GM23248 (cell line): ENCODE results near the gene ZNF140. TPM values are rescaled to one million over a fixed set of nuclear protein-coding genes. Genes with fewer than 3 reads are reported as not detected.

Experiments
- DNase-seq: peaks from one replicate; pipeline ENCODE4 v3.0.0-alpha.2; 2015
- H2AFZ ChIP-seq: fragments of 200-600 bp; sonication (generic); 2 replicates; pipeline ENCODE4 v1.6.1; 2016; ENCODE audit warnings: antibody characterized with exemption
- H3F3A ChIP-seq: fragments of 200-600 bp; sonication (generic); 2 replicates; pipeline ENCODE4 v1.6.1; 2016; ENCODE audit warnings: mild to moderate bottlenecking, antibody characterized with exemption, mixed run types; ENCODE audit not compliant: insufficient read depth
- H3K27ac ChIP-seq: fragments of 200-600 bp; sonication (generic); 2 replicates; pipeline ENCODE4 v1.5.1; 2016; ENCODE audit warnings: mild to moderate bottlenecking
- H3K27me3 ChIP-seq: fragments of 200-600 bp; sonication (generic); replicated peaks from 2 replicates; pipeline ENCODE4 v1.6.1; 2016; ENCODE audit warnings: mild to moderate bottlenecking; ENCODE audit not compliant: insufficient read depth
- H3K36me3 ChIP-seq: fragments of 200-600 bp; sonication (generic); 2 replicates; pipeline ENCODE4 v1.6.1; 2016; ENCODE audit warnings: low read depth, mild to moderate bottlenecking
- H3K4me1 ChIP-seq: fragments of 200-600 bp; sonication (generic); 2 replicates; pipeline ENCODE4 v1.6.1; 2016; ENCODE audit warnings: mild to moderate bottlenecking; ENCODE audit not compliant: insufficient read depth
- H3K4me2 ChIP-seq: fragments of 200-600 bp; sonication (generic); one replicate; pipeline ENCODE4 v1.6.1; 2016; ENCODE audit warnings: mild to moderate bottlenecking; ENCODE audit not compliant: unreplicated experiment
- H3K4me3 ChIP-seq: fragments of 200-600 bp; sonication (generic); 2 replicates; pipeline ENCODE4 v1.5.1; 2016; ENCODE audit warnings: mild to moderate bottlenecking
- H3K79me2 ChIP-seq: fragments of 200-600 bp; sonication (generic); 2 replicates; pipeline ENCODE4 v1.6.1; 2016; ENCODE audit warnings: mild to moderate bottlenecking; ENCODE audit not compliant: insufficient read depth
- H3K9ac ChIP-seq: fragments of 200-600 bp; sonication (generic); 2 replicates; pipeline ENCODE4 v1.6.1; 2016; ENCODE audit warnings: mild to moderate bottlenecking
- H3K9me2 ChIP-seq: fragments of 200-600 bp; sonication (generic); 2 replicates; pipeline ENCODE4 v1.6.1; 2016; ENCODE audit warnings: mixed run types, mild to moderate bottlenecking, moderate library complexity; ENCODE audit not compliant: insufficient read depth
- H3K9me3 ChIP-seq: fragments of 200-600 bp; sonication (generic); one replicate; pipeline ENCODE4 v1.6.1; 2017; ENCODE audit warnings: low read depth
- H4K20me1 ChIP-seq: fragments of 200-600 bp; sonication (generic); 2 replicates; pipeline ENCODE4 v1.6.0; 2016; ENCODE audit not compliant: insufficient read depth
- EZH2 ChIP-seq: fragments of 200-600 bp; sonication (generic); IDR thresholded peaks from 2 replicates; pipeline ENCODE4 v1.6.1; 2018; ENCODE audit warnings: antibody characterized with exemption, mild to moderate bottlenecking; ENCODE audit not compliant: insufficient read depth, poor library complexity, severe bottlenecking
- EZH2phosphoT487 ChIP-seq: fragments of 200-600 bp; sonication (generic); IDR thresholded peaks from 2 replicates; pipeline ENCODE4 v1.6.1; 2018; ENCODE audit warnings: antibody characterized with exemption, moderate library complexity, mild to moderate bottlenecking, low read depth; ENCODE audit not compliant: insufficient read depth
- WGBS, 2 experiments: methylation state at CpG; one replicate each; pipeline ENCODE4 v1.1.6; 2015 to 2017; ENCODE audit warnings: low lambda C conversion rate in 2 of 2, low coverage in 1 of 2; ENCODE audit errors: missing lambda C conversion rate in 2 of 2; 5-methylcytosine and 5-hydroxymethylcytosine counted together
- in situ Hi-C: fragments of 300-500 bp; cut with MboI; formaldehyde crosslinking; loops from 2 replicates; pipeline ENCODE4 v1.15.0; 2020
- polyA plus RNA-seq: library from polyadenylated mRNA; unstranded; fragments of >200 nt; fragmentation: Nextera tagmentation; extraction: Ambion mirVana; gene quantifications from 2 replicates; pipeline ENCODE4 v1.2.1, GENCODE V29; 2016
- total RNA-seq: library from RNA; depleted of rRNA; stranded (reverse); fragments of >200 nt; shearing (Covaris generic); gene quantifications from 2 replicates; pipeline ENCODE4 v1.2.3, GENCODE V29; 2014

The ZNF140 gene
- total and polyA plus RNA-seq, 2 experiments from 2014 or later: 16.4 to 17.2 TPM

GRCh38 chr12:133120385-133121191 is 39.9 kb downstream of the ZNF140 start:
- Histone ChIP-seq H3K36me3 (peaks cover 61% of the 10 kb centered on the region), H3K27me3 (no peaks in the 10 kb centered on the region), H3K4me2 (no peak overlapping the region), H4K20me1 (no peaks in the 10 kb centered on the region), H3F3A (no peaks in the 10 kb centered on the region), H3K27ac (no peak overlapping the region), H3K9me2 (no peaks in the 10 kb centered on the region), H3K9ac (no peak overlapping the region), H3K4me3 (no peak overlapping the region), H3K4me1 (no peaks in the 10 kb centered on the region), H3K79me2 (peaks cover 9% of the 10 kb centered on the region; the same call in 1 of the 2 replicates), H3K9me3 (peaks cover 10% of the 10 kb centered on the region), H2AFZ (no peak overlapping the region)
- WGBS, 2 experiments: 70 to 82% methylated on average over 3 of the region's 3 CpGs
- DNase-seq: no peak
- in situ Hi-C loops: no loop called here
- no peak for TF ChIP-seq EZH2
- TF ChIP-seq EZH2phosphoT487: no peak

- H3K36me3 ChIP-seq: peaks cover 46% of the 10 kb centered on the region
- no peak overlapping the region for H3K27ac ChIP-seq
- H3K9me3 ChIP-seq: peaks cover 4% of the 10 kb centered on the region
- TF ChIP-seq EZH2phosphoT487 (no peak), EZH2 (no peak)
- WGBS, 2 experiments: 70 to 74% methylated on average over 2 of the region's 2 CpGs
- H3F3A ChIP-seq: no peaks in the 10 kb centered on the region
- in situ Hi-C loops: no loop called here
- H3K4me3 ChIP-seq: no peak overlapping the region
- DNase-seq: no peak
- no peak overlapping the region for H2AFZ ChIP-seq
- no peak overlapping the region for H3K9ac ChIP-seq
- H3K79me2 ChIP-seq: peaks cover 25% of the 10 kb centered on the region
- no peaks in the 10 kb centered on the region for H4K20me1 ChIP-seq
- no peaks in the 10 kb centered on the region for H3K4me1 ChIP-seq
- no peak overlapping the region for H3K4me2 ChIP-seq
- no peaks in the 10 kb centered on the region for H3K27me3 ChIP-seq
- H3K9me2 ChIP-seq: no peaks in the 10 kb centered on the region
Observed at GRCh38 chr12:133124674-133125073, 44.0 kb downstream of the ZNF140 start.

- peak overlapping the region; percentile 99 for H2AFZ ChIP-seq
- H4K20me1 ChIP-seq: no peaks in the 10 kb centered on the region
- DNase-seq: peak; percentile 74
- H3K79me2 ChIP-seq: peaks cover 21% of the 10 kb centered on the region
- TF ChIP-seq EZH2: no peak
- in situ Hi-C loops: no loop called here
- no peaks in the 10 kb centered on the region for H3K27me3 ChIP-seq
- peak overlapping the region; percentile 98 for H3K27ac ChIP-seq
- H3F3A ChIP-seq: no peaks in the 10 kb centered on the region
- H3K4me2 ChIP-seq: peak overlapping the region; percentile 74
- WGBS, 2 experiments: 31 to 50% methylated on average over 15 to 26 of the region's 26 CpGs
- no peaks in the 10 kb centered on the region for H3K9me2 ChIP-seq
- H3K9ac ChIP-seq: peak overlapping the region; percentile 96
- peaks cover 13% of the 10 kb centered on the region for H3K36me3 ChIP-seq
- no peaks in the 10 kb centered on the region for H3K4me1 ChIP-seq
- H3K9me3 ChIP-seq: no peaks in the 10 kb centered on the region
- peak overlapping the region; percentile 95 for H3K4me3 ChIP-seq
Observed at GRCh38 chr12:133129368-133130037, 48.8 kb downstream of the ZNF140 start.

- Histone ChIP-seq H2AFZ (peak within 1 kb of the TSS; percentile 99), H3K36me3 (peaks cover 13% of the 10 kb centered on the region; the same call in 1 of the 2 replicates), H4K20me1 (no peaks in the 10 kb centered on the region), H3K4me1 (no peaks in the 10 kb centered on the region), H3F3A (no peaks in the 10 kb centered on the region), H3K4me2 (peak within 1 kb of the TSS; percentile 83), H3K9ac (peak within 1 kb of the TSS; percentile 96), H3K27me3 (no peaks in the 10 kb centered on the region), H3K9me2 (no peaks in the 10 kb centered on the region), H3K4me3 (peak within 1 kb of the TSS; percentile 95), H3K79me2 (peaks cover 21% of the 10 kb centered on the region), H3K27ac (peak within 1 kb of the TSS; percentile 98), H3K9me3 (no peaks in the 10 kb centered on the region)
- in situ Hi-C loops: no loop called here
- peak; percentile 98 for DNase-seq
- 1% methylated on average over 68 of the region's 87 CpGs for WGBS, 2 experiments
- no peak for TF ChIP-seq EZH2phosphoT487
- TF ChIP-seq EZH2: no peak
Observed at GRCh38 chr12:133130038-133130807, 49.5 kb downstream of the ZNF140 start, which contains the start of the genes ZNF10 and ZNF891. Gene ZNF10, plus strand, starts transcription at chr12:133130627. Its CDS starts 13,866 bp downstream, at chr12:133144493. Gene ZNF891, minus strand, starts transcription at chr12:133130274. Its CDS starts 8,356 bp downstream, at chr12:133121918.
